Measurements from ENCODE around the gene CBLN3.

GRCh38 chr14:24437736-24438067 is 8.2 kb upstream of the CBLN3 start:
- TF ChIP-seq CREB1 (CRISPR knock-in tag; IDR thresholded peaks at IDR 0.05) (no peak), MYBL2 (CRISPR knock-in tag; IDR thresholded peaks at IDR 0.05) (no peak), SP1 (CRISPR knock-in tag; conservative IDR thresholded peaks at IDR 0.05) (no peak), FOXP1 (CRISPR knock-in tag; IDR thresholded peaks at IDR 0.05; ENCODE audit: borderline replicate concordance) (no peak), NR2C2 (CRISPR knock-in tag; IDR thresholded peaks at IDR 0.05) (no peak), OVOL2 (CRISPR knock-in tag; IDR thresholded peaks at IDR 0.05; ENCODE audit: borderline replicate concordance) (no peak)
- TF ChIP-seq, protein P1, sequence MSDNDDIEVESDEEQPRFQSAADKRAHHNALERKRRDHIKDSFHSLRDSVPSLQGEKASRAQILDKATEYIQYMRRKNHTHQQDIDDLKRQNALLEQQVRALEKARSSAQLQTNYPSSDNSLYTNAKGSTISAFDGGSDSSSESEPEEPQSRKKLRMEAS (CRISPR knock-in tag; IDR thresholded peaks at IDR 0.05) = no peak
- TF ChIP-seq, protein P2, sequence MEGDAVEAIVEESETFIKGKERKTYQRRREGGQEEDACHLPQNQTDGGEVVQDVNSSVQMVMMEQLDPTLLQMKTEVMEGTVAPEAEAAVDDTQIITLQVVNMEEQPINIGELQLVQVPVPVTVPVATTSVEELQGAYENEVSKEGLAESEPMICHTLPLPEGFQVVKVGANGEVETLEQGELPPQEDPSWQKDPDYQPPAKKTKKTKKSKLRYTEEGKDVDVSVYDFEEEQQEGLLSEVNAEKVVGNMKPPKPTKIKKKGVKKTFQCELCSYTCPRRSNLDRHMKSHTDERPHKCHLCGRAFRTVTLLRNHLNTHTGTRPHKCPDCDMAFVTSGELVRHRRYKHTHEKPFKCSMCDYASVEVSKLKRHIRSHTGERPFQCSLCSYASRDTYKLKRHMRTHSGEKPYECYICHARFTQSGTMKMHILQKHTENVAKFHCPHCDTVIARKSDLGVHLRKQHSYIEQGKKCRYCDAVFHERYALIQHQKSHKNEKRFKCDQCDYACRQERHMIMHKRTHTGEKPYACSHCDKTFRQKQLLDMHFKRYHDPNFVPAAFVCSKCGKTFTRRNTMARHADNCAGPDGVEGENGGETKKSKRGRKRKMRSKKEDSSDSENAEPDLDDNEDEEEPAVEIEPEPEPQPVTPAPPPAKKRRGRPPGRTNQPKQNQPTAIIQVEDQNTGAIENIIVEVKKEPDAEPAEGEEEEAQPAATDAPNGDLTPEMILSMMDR (IDR thresholded peaks at IDR 0.05) = no peak
